Prostate gland (tissue), 2 donors: ENCODE measurements around the gene SLC16A5. TPM values are rescaled to one million over a fixed set of nuclear protein-coding genes. Genes with fewer than 3 reads are reported as not detected.

Experiments
- DNase-seq: peaks from one replicate; pipeline ENCODE4 v3.0.0-alpha.2; 2019; ENCODE audit warnings: low spot score
- H3K27ac ChIP-seq, 2 donors: fragments of 200-600 bp; sonication (generic); 2 replicates each; pipeline ENCODE4 v1.5.1; 2017 to 2019
- H3K27me3 ChIP-seq: fragments of 200-600 bp; sonication (generic); replicated peaks from 2 replicates; pipeline ENCODE4 v1.5.1; 2019; ENCODE audit not compliant: insufficient read depth
- H3K36me3 ChIP-seq, 2 donors: fragments of 200-600 bp; sonication (generic); 1 replicate in 1 of 2; 2 replicates in 1 of 2; pipeline versions ENCODE4 v1.5.1 to v1.8.1; 2017 to 2019
- H3K4me1 ChIP-seq: fragments of 200-600 bp; sonication (generic); replicated peaks from 2 replicates; pipeline ENCODE4 v1.5.1; 2019
- H3K4me3 ChIP-seq, 2 donors: fragments of 200-600 bp; sonication (generic); 2 replicates each; pipeline ENCODE4 v1.5.1; 2017 to 2019
- H3K9me3 ChIP-seq: fragments of 200-600 bp; sonication (generic); 2 replicates; pipeline ENCODE4 v1.5.1; 2017
- CTCF ChIP-seq, 4 experiments: fragments of 200-600 bp in 2 of 4; fragments of 450-650 bp in 2 of 4; sonication (generic) in 2 of 4; IDR thresholded peaks; 1 replicate in 3 of 4; 2 replicates in 1 of 4; pipeline ENCODE4 v1.5.1; 2016 to 2019; ENCODE audit warnings: antibody characterized with exemption in 4 of 4, mild to moderate bottlenecking in 2 of 4, moderate library complexity in 2 of 4
- POLR2A ChIP-seq: fragments of 450-650 bp; IDR thresholded peaks from one replicate; pipeline ENCODE4 v1.6.1; 2016; ENCODE audit warnings: antibody characterized with exemption, mild to moderate bottlenecking
- POLR2AphosphoS5 ChIP-seq: sonication (generic); formaldehyde crosslinking; IDR thresholded peaks from one replicate; pipeline ENCODE4 v1.6.1; 2017; ENCODE audit warnings: antibody characterized with exemption
- WGBS: methylation state at CpG from one replicate; pipeline ENCODE4 v1.1.5; 2018; 5-methylcytosine and 5-hydroxymethylcytosine counted together
- intact Hi-C: fragments of 100-400 bp; cut with DNase I; formaldehyde crosslinking; loops from one replicate; pipeline ENCODE4 v1.14.2; 2022
- total RNA-seq, 2 donors: library from RNA; depleted of rRNA; stranded (reverse); fragments of >200 nt; gene quantifications; one replicate each; pipeline ENCODE4 v1.1.0, GENCODE V29; 2016

The SLC16A5 gene
- total RNA-seq, 2 donors from 2014 or later, result 65.0 to 66.4 TPM

GRCh38 chr17:75077496-75078283, 10.1 kb upstream of the SLC16A5 start:
- 12% methylated on average over 37 of the region's 53 CpGs for WGBS
- Histone ChIP-seq H3K27me3 (no peaks in the 10 kb centered on the region), H3K9me3 (no peaks in the 10 kb centered on the region), H3K4me1 (no peaks in the 10 kb centered on the region), H3K27ac (peak overlapping the region; percentile 57 to 66), H3K4me3 (peak overlapping the region; percentile 17 to 29), H3K36me3 (no peaks in the 10 kb centered on the region)
- intact Hi-C loops, result no loop called here
- TF ChIP-seq POLR2AphosphoS5 (peak; percentile 20), POLR2A (no peak), CTCF (IDR thresholded peaks at IDR 0.05) (peak in 1 of 4 experiments; percentile 20)
- peak; percentile 39 for DNase-seq

GRCh38 chr17:75078284-75079022, 9.3 kb upstream of the SLC16A5 start:
- H3K27ac ChIP-seq, result no peak overlapping the region
- H3K4me1 ChIP-seq, result no peaks in the 10 kb centered on the region
- no peaks in the 10 kb centered on the region for H3K36me3 ChIP-seq
- H3K4me3 ChIP-seq, result no peak overlapping the region
- H3K9me3 ChIP-seq, result no peaks in the 10 kb centered on the region
- no peak for DNase-seq
- H3K27me3 ChIP-seq, result no peaks in the 10 kb centered on the region
- TF ChIP-seq CTCF (IDR thresholded peaks at IDR 0.05) (no peak), POLR2A (no peak), POLR2AphosphoS5 (no peak)
- WGBS, result 69% methylated on average over 17 of the region's 17 CpGs
- intact Hi-C loops, result no loop called here

- Histone ChIP-seq H3K4me1 (no peaks in the 10 kb centered on the region), H3K4me3 (no peak overlapping the region), H3K27me3 (no peaks in the 10 kb centered on the region), H3K27ac (no peak overlapping the region), H3K36me3 (no peaks in the 10 kb centered on the region), H3K9me3 (no peaks in the 10 kb centered on the region)
- intact Hi-C loops, result no loop called here
- TF ChIP-seq POLR2A (no peak), POLR2AphosphoS5 (no peak), CTCF (IDR thresholded peaks at IDR 0.05) (no peak)
- no peak for DNase-seq
- WGBS, result 76% methylated on average over 8 of the region's 8 CpGs
Observed at GRCh38 chr17:75079023-75079373, 8.8 kb upstream of the SLC16A5 start.

- no peaks in the 10 kb centered on the region for H3K36me3 ChIP-seq
- no peak for DNase-seq
- no peak overlapping the region for H3K27ac ChIP-seq
- WGBS, result 77% methylated on average over 13 of the region's 13 CpGs
- TF ChIP-seq CTCF (IDR thresholded peaks at IDR 0.05), result no peak
- no peak for TF ChIP-seq POLR2AphosphoS5
- TF ChIP-seq POLR2A, result no peak
- H3K4me3 ChIP-seq, result no peak overlapping the region
- intact Hi-C loops, result no loop called here
- no peaks in the 10 kb centered on the region for H3K4me1 ChIP-seq
- no peaks in the 10 kb centered on the region for H3K27me3 ChIP-seq
- H3K9me3 ChIP-seq, result no peaks in the 10 kb centered on the region
Observed at GRCh38 chr17:75081611-75082540, 5.9 kb upstream of the SLC16A5 start.
